ENCODE data around the gene NXPH3.
A peak's percentile ranks its signal among the peaks of the same experiment; 100 is the strongest.

The NXPH3 gene

GRCh38 chr17:49575679-49576087, at the start of gene NXPH3:
Gene NXPH3 (plus strand): TSS chr17:49575871. CDS start chr17:49576220, 349 bp downstream.
- H3K9me3 ChIP-seq (ENCODE audit: control insufficient read depth in 2 of 2, low read length in 2 of 2), result no peaks in the 10 kb centered on the region
- peak within 1 kb of the TSS; percentile 52 to 66 for H3K4me3 ChIP-seq (ENCODE audit: low read length in 2 of 2)
- H3K9ac ChIP-seq (ENCODE audit: low read depth in 1 of 2, low read length in 2 of 2), result peak within 1 kb of the TSS in 1 of 2 donors; percentile 2
- peaks cover 34% of the 10 kb centered on the region in 2 donors for H3K27me3 ChIP-seq (ENCODE audit: control insufficient read depth in 2 of 2, insufficient read depth in 2 of 2, low read length in 2 of 2)
- H3K36me3 ChIP-seq (ENCODE audit: control insufficient read depth in 2 of 2, insufficient read depth in 2 of 2, low read length in 2 of 2), result no peaks in the 10 kb centered on the region
- peaks cover 3 to 5% of the 10 kb centered on the region in 2 donors for H3K4me1 ChIP-seq (ENCODE audit: control insufficient read depth in 2 of 2, insufficient read depth in 2 of 2, low read length in 2 of 2)
- H3K27ac ChIP-seq (ENCODE audit: low read depth in 2 of 2, low read length in 2 of 2), result peak within 1 kb of the TSS; percentile 27 to 43

- no peak overlapping the region for H3K9ac ChIP-seq (ENCODE audit: low read depth in 1 of 2, low read length in 2 of 2)
- H3K36me3 ChIP-seq (ENCODE audit: control insufficient read depth in 2 of 2, insufficient read depth in 2 of 2, low read length in 2 of 2), result no peaks in the 10 kb centered on the region
- H3K9me3 ChIP-seq (ENCODE audit: control insufficient read depth in 2 of 2, low read length in 2 of 2), result no peaks in the 10 kb centered on the region
- H3K27me3 ChIP-seq (ENCODE audit: control insufficient read depth in 2 of 2, insufficient read depth in 2 of 2, low read length in 2 of 2), result no peaks in the 10 kb centered on the region
- H3K27ac ChIP-seq (ENCODE audit: low read depth in 2 of 2, low read length in 2 of 2), result no peak overlapping the region
- no peak overlapping the region for H3K4me3 ChIP-seq (ENCODE audit: low read length in 2 of 2)
- no peaks in the 10 kb centered on the region for H3K4me1 ChIP-seq (ENCODE audit: control insufficient read depth in 2 of 2, insufficient read depth in 2 of 2, low read length in 2 of 2)
Observed at GRCh38 chr17:49527927-49528651, 47.6 kb upstream of the NXPH3 start.

- H3K36me3 ChIP-seq (ENCODE audit: control insufficient read depth in 2 of 2, insufficient read depth in 2 of 2, low read length in 2 of 2), result no peaks in the 10 kb centered on the region
- H3K9ac ChIP-seq (ENCODE audit: low read depth in 1 of 2, low read length in 2 of 2), result no peak overlapping the region
- H3K9me3 ChIP-seq (ENCODE audit: control insufficient read depth in 2 of 2, low read length in 2 of 2), result no peaks in the 10 kb centered on the region
- no peak overlapping the region for H3K27ac ChIP-seq (ENCODE audit: low read depth in 2 of 2, low read length in 2 of 2)
- no peaks in the 10 kb centered on the region for H3K4me1 ChIP-seq (ENCODE audit: control insufficient read depth in 2 of 2, insufficient read depth in 2 of 2, low read length in 2 of 2)
- peaks cover 2 to 4% of the 10 kb centered on the region in 2 donors for H3K27me3 ChIP-seq (ENCODE audit: control insufficient read depth in 2 of 2, insufficient read depth in 2 of 2, low read length in 2 of 2)
- H3K4me3 ChIP-seq (ENCODE audit: low read length in 2 of 2), result no peak overlapping the region
Observed at GRCh38 chr17:49528966-49529365, 46.7 kb upstream of the NXPH3 start.

- H3K4me3 ChIP-seq (ENCODE audit: low read length in 2 of 2), result no peak overlapping the region
- H3K36me3 ChIP-seq (ENCODE audit: control insufficient read depth in 2 of 2, insufficient read depth in 2 of 2, low read length in 2 of 2), result no peaks in the 10 kb centered on the region
- no peak overlapping the region for H3K27ac ChIP-seq (ENCODE audit: low read depth in 2 of 2, low read length in 2 of 2)
- no peak overlapping the region for H3K9ac ChIP-seq (ENCODE audit: low read depth in 1 of 2, low read length in 2 of 2)
- no peaks in the 10 kb centered on the region for H3K4me1 ChIP-seq (ENCODE audit: control insufficient read depth in 2 of 2, insufficient read depth in 2 of 2, low read length in 2 of 2)
- H3K9me3 ChIP-seq (ENCODE audit: control insufficient read depth in 2 of 2, low read length in 2 of 2), result no peaks in the 10 kb centered on the region
- peaks cover 3 to 5% of the 10 kb centered on the region in 2 donors for H3K27me3 ChIP-seq (ENCODE audit: control insufficient read depth in 2 of 2, insufficient read depth in 2 of 2, low read length in 2 of 2)
Observed at GRCh38 chr17:49530118-49530517, 45.6 kb upstream of the NXPH3 start.

GRCh38 chr17:49543860-49544259, 31.8 kb upstream of the NXPH3 start:
- H3K36me3 ChIP-seq (ENCODE audit: control insufficient read depth in 2 of 2, insufficient read depth in 2 of 2, low read length in 2 of 2), result no peaks in the 10 kb centered on the region
- H3K27me3 ChIP-seq (ENCODE audit: control insufficient read depth in 2 of 2, insufficient read depth in 2 of 2, low read length in 2 of 2), result no peaks in the 10 kb centered on the region
- no peak overlapping the region for H3K4me3 ChIP-seq (ENCODE audit: low read length in 2 of 2)
- H3K27ac ChIP-seq (ENCODE audit: low read depth in 2 of 2, low read length in 2 of 2), result no peak overlapping the region
- H3K9ac ChIP-seq (ENCODE audit: low read depth in 1 of 2, low read length in 2 of 2), result no peak overlapping the region
- H3K4me1 ChIP-seq (ENCODE audit: control insufficient read depth in 2 of 2, insufficient read depth in 2 of 2, low read length in 2 of 2), result no peaks in the 10 kb centered on the region
- no peaks in the 10 kb centered on the region for H3K9me3 ChIP-seq (ENCODE audit: control insufficient read depth in 2 of 2, low read length in 2 of 2)

- no peaks in the 10 kb centered on the region for H3K9me3 ChIP-seq (ENCODE audit: control insufficient read depth in 2 of 2, low read length in 2 of 2)
- H3K27me3 ChIP-seq (ENCODE audit: control insufficient read depth in 2 of 2, insufficient read depth in 2 of 2, low read length in 2 of 2), result no peaks in the 10 kb centered on the region
- H3K4me1 ChIP-seq (ENCODE audit: control insufficient read depth in 2 of 2, insufficient read depth in 2 of 2, low read length in 2 of 2), result no peaks in the 10 kb centered on the region
- no peak overlapping the region for H3K27ac ChIP-seq (ENCODE audit: low read depth in 2 of 2, low read length in 2 of 2)
- no peaks in the 10 kb centered on the region for H3K36me3 ChIP-seq (ENCODE audit: control insufficient read depth in 2 of 2, insufficient read depth in 2 of 2, low read length in 2 of 2)
- H3K4me3 ChIP-seq (ENCODE audit: low read length in 2 of 2), result no peak overlapping the region
- no peak overlapping the region for H3K9ac ChIP-seq (ENCODE audit: low read depth in 1 of 2, low read length in 2 of 2)
Observed at GRCh38 chr17:49545007-49545660, 30.5 kb upstream of the NXPH3 start.

GRCh38 chr17:49545806-49546545, 29.7 kb upstream of the NXPH3 start:
- Histone ChIP-seq H3K9ac (ENCODE audit: low read depth in 1 of 2, low read length in 2 of 2) (no peak overlapping the region), H3K4me1 (ENCODE audit: control insufficient read depth in 2 of 2, insufficient read depth in 2 of 2, low read length in 2 of 2) (no peaks in the 10 kb centered on the region), H3K9me3 (ENCODE audit: control insufficient read depth in 2 of 2, low read length in 2 of 2) (no peaks in the 10 kb centered on the region), H3K27me3 (ENCODE audit: control insufficient read depth in 2 of 2, insufficient read depth in 2 of 2, low read length in 2 of 2) (no peaks in the 10 kb centered on the region), H3K36me3 (ENCODE audit: control insufficient read depth in 2 of 2, insufficient read depth in 2 of 2, low read length in 2 of 2) (no peaks in the 10 kb centered on the region), H3K4me3 (ENCODE audit: low read length in 2 of 2) (no peak overlapping the region), H3K27ac (ENCODE audit: low read depth in 2 of 2, low read length in 2 of 2) (no peak overlapping the region)

GRCh38 chr17:49546546-49547535, 28.8 kb upstream of the NXPH3 start:
- Histone ChIP-seq H3K4me3 (ENCODE audit: low read length in 2 of 2) (no peak overlapping the region), H3K9ac (ENCODE audit: low read depth in 1 of 2, low read length in 2 of 2) (no peak overlapping the region), H3K27ac (ENCODE audit: low read depth in 2 of 2, low read length in 2 of 2) (no peak overlapping the region), H3K27me3 (ENCODE audit: control insufficient read depth in 2 of 2, insufficient read depth in 2 of 2, low read length in 2 of 2) (no peaks in the 10 kb centered on the region), H3K4me1 (ENCODE audit: control insufficient read depth in 2 of 2, insufficient read depth in 2 of 2, low read length in 2 of 2) (peaks cover 0 to 2% of the 10 kb centered on the region in 2 donors), H3K36me3 (ENCODE audit: control insufficient read depth in 2 of 2, insufficient read depth in 2 of 2, low read length in 2 of 2) (no peaks in the 10 kb centered on the region), H3K9me3 (ENCODE audit: control insufficient read depth in 2 of 2, low read length in 2 of 2) (no peaks in the 10 kb centered on the region)

- no peaks in the 10 kb centered on the region for H3K36me3 ChIP-seq (ENCODE audit: control insufficient read depth in 2 of 2, insufficient read depth in 2 of 2, low read length in 2 of 2)
- no peaks in the 10 kb centered on the region for H3K9me3 ChIP-seq (ENCODE audit: control insufficient read depth in 2 of 2, low read length in 2 of 2)
- H3K27me3 ChIP-seq (ENCODE audit: control insufficient read depth in 2 of 2, insufficient read depth in 2 of 2, low read length in 2 of 2), result no peaks in the 10 kb centered on the region
- H3K4me3 ChIP-seq (ENCODE audit: low read length in 2 of 2), result no peak overlapping the region
- H3K27ac ChIP-seq (ENCODE audit: low read depth in 2 of 2, low read length in 2 of 2), result no peak overlapping the region
- H3K9ac ChIP-seq (ENCODE audit: low read depth in 1 of 2, low read length in 2 of 2), result no peak overlapping the region
- H3K4me1 ChIP-seq (ENCODE audit: control insufficient read depth in 2 of 2, insufficient read depth in 2 of 2, low read length in 2 of 2), result peaks cover 0 to 3% of the 10 kb centered on the region in 2 donors
Observed at GRCh38 chr17:49547566-49547965, 28.1 kb upstream of the NXPH3 start.

Measured in mucosa of rectum (tissue), 2 donors.